ENCODE measurements around the gene MIPOL1. TPM values are rescaled to one million over a fixed set of nuclear protein-coding genes. Genes with fewer than 3 reads are reported as not detected.
A peak's percentile ranks its signal among the peaks of the same experiment; 100 is the strongest.

Gene MIPOL1
- total and polyA plus RNA-seq, 2 of the 13 experiments (the other 11 are each of a cell fraction or from before 2014, with no cell fraction given) = 8.6 to 34.2 TPM

DNA sequence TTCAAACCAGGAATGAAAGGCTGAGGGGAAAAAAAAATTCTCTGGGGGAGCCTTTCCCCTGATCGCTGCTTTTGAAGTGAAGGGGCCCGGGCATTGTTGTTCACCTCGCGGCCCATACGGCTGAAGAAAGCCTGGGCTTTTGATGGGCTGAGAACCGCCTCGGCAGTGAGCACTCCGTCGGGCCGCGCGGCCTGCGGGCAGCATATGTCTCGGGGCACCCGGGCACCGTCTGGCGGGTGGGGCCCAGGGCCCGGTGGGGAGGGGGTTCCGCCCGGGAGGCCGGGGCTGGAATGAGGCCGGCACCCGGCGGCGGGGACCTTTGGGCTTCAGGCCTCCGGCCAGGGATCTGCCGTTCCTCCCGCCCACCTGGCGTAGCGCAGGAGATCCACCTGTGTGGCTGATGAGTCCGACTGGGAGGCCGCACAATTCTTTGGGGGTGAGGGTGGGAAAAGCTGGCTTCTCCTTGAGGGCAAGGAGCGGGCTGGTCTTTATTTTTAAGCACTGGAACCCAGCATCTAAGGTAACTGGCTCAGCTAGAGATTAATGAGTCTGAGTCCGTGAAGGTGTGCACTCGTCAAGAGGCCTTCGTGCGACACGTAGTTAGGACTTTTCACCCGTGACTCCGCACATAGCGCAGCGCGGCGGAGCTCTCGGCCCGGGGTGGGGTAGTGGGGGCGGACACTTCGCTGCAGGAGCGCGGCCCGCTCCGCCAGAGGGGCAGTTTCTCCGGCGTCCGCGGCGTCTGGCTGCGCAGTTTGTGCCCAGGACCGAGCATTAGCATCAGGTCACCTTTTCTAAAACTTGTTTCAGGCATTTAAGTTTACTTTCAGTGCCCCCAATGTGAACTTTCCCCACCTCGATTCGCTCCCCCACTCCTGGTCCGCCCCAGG lies 386.7 kb downstream of the MIPOL1 start (continued):
- TF ChIP-seq, protein P1, sequence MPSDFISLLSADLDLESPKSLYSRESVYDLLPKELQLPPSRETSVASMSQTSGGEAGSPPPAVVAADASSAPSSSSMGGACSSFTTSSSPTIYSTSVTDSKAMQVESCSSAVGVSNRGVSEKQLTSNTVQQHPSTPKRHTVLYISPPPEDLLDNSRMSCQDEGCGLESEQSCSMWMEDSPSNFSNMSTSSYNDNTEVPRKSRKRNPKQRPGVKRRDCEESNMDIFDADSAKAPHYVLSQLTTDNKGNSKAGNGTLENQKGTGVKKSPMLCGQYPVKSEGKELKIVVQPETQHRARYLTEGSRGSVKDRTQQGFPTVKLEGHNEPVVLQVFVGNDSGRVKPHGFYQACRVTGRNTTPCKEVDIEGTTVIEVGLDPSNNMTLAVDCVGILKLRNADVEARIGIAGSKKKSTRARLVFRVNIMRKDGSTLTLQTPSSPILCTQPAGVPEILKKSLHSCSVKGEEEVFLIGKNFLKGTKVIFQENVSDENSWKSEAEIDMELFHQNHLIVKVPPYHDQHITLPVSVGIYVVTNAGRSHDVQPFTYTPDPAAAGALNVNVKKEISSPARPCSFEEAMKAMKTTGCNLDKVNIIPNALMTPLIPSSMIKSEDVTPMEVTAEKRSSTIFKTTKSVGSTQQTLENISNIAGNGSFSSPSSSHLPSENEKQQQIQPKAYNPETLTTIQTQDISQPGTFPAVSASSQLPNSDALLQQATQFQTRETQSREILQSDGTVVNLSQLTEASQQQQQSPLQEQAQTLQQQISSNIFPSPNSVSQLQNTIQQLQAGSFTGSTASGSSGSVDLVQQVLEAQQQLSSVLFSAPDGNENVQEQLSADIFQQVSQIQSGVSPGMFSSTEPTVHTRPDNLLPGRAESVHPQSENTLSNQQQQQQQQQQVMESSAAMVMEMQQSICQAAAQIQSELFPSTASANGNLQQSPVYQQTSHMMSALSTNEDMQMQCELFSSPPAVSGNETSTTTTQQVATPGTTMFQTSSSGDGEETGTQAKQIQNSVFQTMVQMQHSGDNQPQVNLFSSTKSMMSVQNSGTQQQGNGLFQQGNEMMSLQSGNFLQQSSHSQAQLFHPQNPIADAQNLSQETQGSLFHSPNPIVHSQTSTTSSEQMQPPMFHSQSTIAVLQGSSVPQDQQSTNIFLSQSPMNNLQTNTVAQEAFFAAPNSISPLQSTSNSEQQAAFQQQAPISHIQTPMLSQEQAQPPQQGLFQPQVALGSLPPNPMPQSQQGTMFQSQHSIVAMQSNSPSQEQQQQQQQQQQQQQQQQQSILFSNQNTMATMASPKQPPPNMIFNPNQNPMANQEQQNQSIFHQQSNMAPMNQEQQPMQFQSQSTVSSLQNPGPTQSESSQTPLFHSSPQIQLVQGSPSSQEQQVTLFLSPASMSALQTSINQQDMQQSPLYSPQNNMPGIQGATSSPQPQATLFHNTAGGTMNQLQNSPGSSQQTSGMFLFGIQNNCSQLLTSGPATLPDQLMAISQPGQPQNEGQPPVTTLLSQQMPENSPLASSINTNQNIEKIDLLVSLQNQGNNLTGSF (CRISPR knock-in tag; IDR thresholded peaks at IDR 0.05) = no peak
- TF ChIP-seq, protein P2, sequence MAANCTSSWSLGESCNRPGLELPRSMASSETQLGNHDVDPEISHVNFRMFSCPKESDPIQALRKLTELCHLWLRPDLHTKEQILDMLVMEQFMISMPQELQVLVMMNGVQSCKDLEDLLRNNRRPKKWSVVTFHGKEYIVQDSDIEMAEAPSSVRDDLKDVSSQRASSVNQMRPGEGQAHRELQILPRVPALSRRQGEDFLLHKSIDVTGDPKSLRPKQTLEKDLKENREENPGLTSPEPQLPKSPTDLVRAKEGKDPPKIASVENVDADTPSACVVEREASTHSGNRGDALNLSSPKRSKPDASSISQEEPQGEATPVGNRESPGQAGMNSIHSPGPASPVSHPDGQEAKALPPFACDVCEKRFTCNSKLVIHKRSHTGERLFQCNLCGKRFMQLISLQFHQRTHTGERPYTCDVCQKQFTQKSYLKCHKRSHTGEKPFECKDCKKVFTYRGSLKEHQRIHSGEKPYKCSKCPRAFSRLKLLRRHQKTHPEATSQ (CRISPR knock-in tag; IDR thresholded peaks at IDR 0.05; ENCODE audit: borderline replicate concordance) = no peak
- TF ChIP-seq ZMAT3 (CRISPR knock-in tag; conservative IDR thresholded peaks at IDR 0.05) = no peak
- TF ChIP-seq, protein P3, sequence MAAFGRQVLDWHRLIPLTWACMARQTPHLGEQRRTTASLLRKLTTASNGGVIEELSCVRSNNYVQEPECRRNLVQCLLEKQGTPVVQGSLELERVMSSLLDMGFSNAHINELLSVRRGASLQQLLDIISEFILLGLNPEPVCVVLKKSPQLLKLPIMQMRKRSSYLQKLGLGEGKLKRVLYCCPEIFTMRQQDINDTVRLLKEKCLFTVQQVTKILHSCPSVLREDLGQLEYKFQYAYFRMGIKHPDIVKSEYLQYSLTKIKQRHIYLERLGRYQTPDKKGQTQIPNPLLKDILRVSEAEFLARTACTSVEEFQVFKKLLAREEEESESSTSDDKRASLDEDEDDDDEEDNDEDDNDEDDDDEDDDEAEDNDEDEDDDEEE (CRISPR knock-in tag; IDR thresholded peaks at IDR 0.05) = 0 out of 2 replicates have a peak, but pooled peaks have one; percentile 15
- TF ChIP-seq, protein P4, sequence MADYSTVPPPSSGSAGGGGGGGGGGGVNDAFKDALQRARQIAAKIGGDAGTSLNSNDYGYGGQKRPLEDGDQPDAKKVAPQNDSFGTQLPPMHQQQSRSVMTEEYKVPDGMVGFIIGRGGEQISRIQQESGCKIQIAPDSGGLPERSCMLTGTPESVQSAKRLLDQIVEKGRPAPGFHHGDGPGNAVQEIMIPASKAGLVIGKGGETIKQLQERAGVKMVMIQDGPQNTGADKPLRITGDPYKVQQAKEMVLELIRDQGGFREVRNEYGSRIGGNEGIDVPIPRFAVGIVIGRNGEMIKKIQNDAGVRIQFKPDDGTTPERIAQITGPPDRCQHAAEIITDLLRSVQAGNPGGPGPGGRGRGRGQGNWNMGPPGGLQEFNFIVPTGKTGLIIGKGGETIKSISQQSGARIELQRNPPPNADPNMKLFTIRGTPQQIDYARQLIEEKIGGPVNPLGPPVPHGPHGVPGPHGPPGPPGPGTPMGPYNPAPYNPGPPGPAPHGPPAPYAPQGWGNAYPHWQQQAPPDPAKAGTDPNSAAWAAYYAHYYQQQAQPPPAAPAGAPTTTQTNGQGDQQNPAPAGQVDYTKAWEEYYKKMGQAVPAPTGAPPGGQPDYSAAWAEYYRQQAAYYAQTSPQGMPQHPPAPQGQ (CRISPR knock-in tag; IDR thresholded peaks at IDR 0.05; ENCODE audit: borderline replicate concordance) = no peak
- 0 out of 2 replicates have a peak, but pooled peaks have one; percentile 31 for TF ChIP-seq ZSCAN22 (CRISPR knock-in tag; IDR thresholded peaks at IDR 0.05)
- no peak for TF ChIP-seq ZNF12 (CRISPR knock-in tag; IDR thresholded peaks at IDR 0.05)
- no peak for TF ChIP-seq KLF16 (CRISPR knock-in tag; IDR thresholded peaks at IDR 0.05)
- TF ChIP-seq NFIB (CRISPR knock-in tag; IDR thresholded peaks at IDR 0.05; ENCODE audit: borderline replicate concordance) = no peak
- no peak for TF ChIP-seq SKI (IDR thresholded peaks at IDR 0.05; ENCODE audit: partially characterized antibody)
- TF ChIP-seq ZNF143 (CRISPR knock-in tag; IDR thresholded peaks at IDR 0.05) = no peak
- TF ChIP-seq, protein P5, sequence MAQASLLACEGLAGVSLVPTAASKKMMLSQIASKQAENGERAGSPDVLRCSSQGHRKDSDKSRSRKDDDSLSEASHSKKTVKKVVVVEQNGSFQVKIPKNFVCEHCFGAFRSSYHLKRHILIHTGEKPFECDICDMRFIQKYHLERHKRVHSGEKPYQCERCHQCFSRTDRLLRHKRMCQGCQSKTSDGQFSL (CRISPR knock-in tag; IDR thresholded peaks at IDR 0.05) = no peak
- TF ChIP-seq, protein P6, sequence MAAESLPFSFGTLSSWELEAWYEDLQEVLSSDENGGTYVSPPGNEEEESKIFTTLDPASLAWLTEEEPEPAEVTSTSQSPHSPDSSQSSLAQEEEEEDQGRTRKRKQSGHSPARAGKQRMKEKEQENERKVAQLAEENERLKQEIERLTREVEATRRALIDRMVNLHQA (CRISPR knock-in tag; IDR thresholded peaks at IDR 0.05) = no peak
- no peak for TF ChIP-seq AKAP8 (CRISPR knock-in tag; IDR thresholded peaks at IDR 0.05)
- peak; percentile 74; the same call in 1 of the 2 replicates for TF ChIP-seq DNMT1 (CRISPR knock-in tag; IDR thresholded peaks at IDR 0.05)
- TF ChIP-seq, protein P7, sequence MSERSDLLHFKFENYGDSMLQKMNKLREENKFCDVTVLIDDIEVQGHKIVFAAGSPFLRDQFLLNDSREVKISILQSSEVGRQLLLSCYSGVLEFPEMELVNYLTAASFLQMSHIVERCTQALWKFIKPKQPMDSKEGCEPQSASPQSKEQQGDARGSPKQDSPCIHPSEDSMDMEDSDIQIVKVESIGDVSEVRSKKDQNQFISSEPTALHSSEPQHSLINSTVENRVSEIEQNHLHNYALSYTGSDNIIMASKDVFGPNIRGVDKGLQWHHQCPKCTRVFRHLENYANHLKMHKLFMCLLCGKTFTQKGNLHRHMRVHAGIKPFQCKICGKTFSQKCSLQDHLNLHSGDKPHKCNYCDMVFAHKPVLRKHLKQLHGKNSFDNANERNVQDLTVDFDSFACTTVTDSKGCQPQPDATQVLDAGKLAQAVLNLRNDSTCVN (CRISPR knock-in tag; IDR thresholded peaks at IDR 0.05; ENCODE audit: borderline replicate concordance) = no peak
